Gastrocnemius medialis (tissue), 4 donors: ENCODE results near the gene COA8. TPM values are rescaled to one million over a fixed set of nuclear protein-coding genes. Genes with fewer than 3 reads are reported as not detected.

ENCODE experiments used
- ATAC-seq, 2 donors: fragments of 150-250 bp; one replicate each; pipeline ENCODE4 v1.9.1; 2016
- DNase-seq, 2 donors: peaks; one replicate each; pipeline ENCODE4 v3.0.0-alpha.2; 2019
- H3K27ac ChIP-seq, 4 donors: fragments of 200-600 bp; sonication (generic); 1 replicate in 1 of 4; 2 replicates in 3 of 4; pipeline ENCODE4 v1.5.1; 2016 to 2018; ENCODE audit warnings: mild to moderate bottlenecking in 2 of 4, moderate library complexity in 1 of 4
- H3K27me3 ChIP-seq, 3 donors: fragments of 200-600 bp; sonication (generic) in 2 of 3; 1 replicate in 1 of 3; 2 replicates in 2 of 3; pipeline versions ENCODE4 v1.5.1 to v1.6.0; 2016 to 2019; ENCODE audit warnings: mild to moderate bottlenecking in 1 of 3, moderate library complexity in 1 of 3
- H3K36me3 ChIP-seq, 2 donors: fragments of 200-600 bp; sonication (generic) in 1 of 2; one replicate each; pipeline ENCODE4 v1.5.1; 2017 to 2018
- H3K4me1 ChIP-seq, 2 donors: fragments of 200-600 bp; sonication (generic) in 1 of 2; one replicate each; pipeline ENCODE4 v1.5.1; 2016 to 2017; ENCODE audit warnings: mild to moderate bottlenecking in 2 of 2
- H3K4me3 ChIP-seq, 4 donors: fragments of 200-600 bp; sonication (generic) in 3 of 4; 1 replicate in 1 of 4; 2 replicates in 3 of 4; pipeline ENCODE4 v1.5.1; 2016 to 2019; ENCODE audit warnings: mild to moderate bottlenecking in 2 of 4
- H3K9me3 ChIP-seq, 3 donors: fragments of 200-600 bp; sonication (generic) in 2 of 3; 1 replicate in 1 of 3; 2 replicates in 2 of 3; pipeline ENCODE4 v1.5.1; 2016 to 2019
- CTCF ChIP-seq, 5 experiments: fragments of 450-650 bp in 3 of 5; fragments of 200-600 bp in 2 of 5; sonication (generic) in 2 of 5; IDR thresholded peaks in 4 of 5; conservative IDR thresholded peaks in 1 of 5; 1 replicate in 4 of 5; 2 replicates in 1 of 5; pipeline ENCODE4 v1.5.1; 2016 to 2019; ENCODE audit warnings: antibody characterized with exemption in 5 of 5, mild to moderate bottlenecking in 3 of 5, moderate library complexity in 3 of 5
- POLR2A ChIP-seq, 2 donors: fragments of 450-650 bp; IDR thresholded peaks; one replicate each; pipeline ENCODE4 v1.6.1; 2017; ENCODE audit warnings: antibody characterized with exemption in 2 of 2, mild to moderate bottlenecking in 2 of 2, moderate library complexity in 2 of 2
- in situ Hi-C, 4 donors: fragments of 200-750 bp; cut with MboI; loops; one replicate each; pipeline versions ENCODE4 v1.15.0 to v1.8.0; 2017; ENCODE audit warnings: low sequenced_read_pairs in 4 of 4
- intact Hi-C: fragments of 100-400 bp; cut with DNase I; formaldehyde crosslinking; loops from one replicate; pipeline ENCODE4 v1.15.1; 2023; ENCODE audit warnings: low total_unique reads
- total RNA-seq, 4 donors: library from RNA; depleted of rRNA; stranded (reverse); fragments of >200 nt; gene quantifications; one replicate each; pipeline versions ENCODE4 v1.1.0 to v1.2.3, GENCODE V29; 2016

COA8 gene
- total RNA-seq, 4 donors from 2014 or later, result 56.7 to 111 (median 71.7) TPM

GRCh38 chr14:103574707-103575285 is 12.0 kb downstream of the COA8 start:
- Histone ChIP-seq H3K4me1 (peaks cover 8 to 18% of the 10 kb centered on the region in 2 donors), H3K27me3 (no peaks in the 10 kb centered on the region), H3K4me3 (no peak overlapping the region), H3K9me3 (no peaks in the 10 kb centered on the region), H3K27ac (no peak overlapping the region), H3K36me3 (peaks cover 0 to 43% of the 10 kb centered on the region in 2 donors)
- no peak for DNase-seq
- in situ Hi-C loops, result loop anchor here in 1 of 4 donors (25.0 kb wide), 1 partner anchor 338 kb away; a partner anchor contains a TSS
- intact Hi-C loops, result loop anchor here (10.0 kb wide), 1 partner anchor 340 kb away; no protein-coding TSS in a partner anchor
- ATAC-seq, result no peak
- TF ChIP-seq POLR2A (IDR thresholded peaks at IDR 0.05) (no peak), CTCF (IDR thresholded peaks at IDR 0.05 in 4 of 5, conservative IDR thresholded peaks at IDR 0.05 in 1 of 5) (no peak)

DNA sequence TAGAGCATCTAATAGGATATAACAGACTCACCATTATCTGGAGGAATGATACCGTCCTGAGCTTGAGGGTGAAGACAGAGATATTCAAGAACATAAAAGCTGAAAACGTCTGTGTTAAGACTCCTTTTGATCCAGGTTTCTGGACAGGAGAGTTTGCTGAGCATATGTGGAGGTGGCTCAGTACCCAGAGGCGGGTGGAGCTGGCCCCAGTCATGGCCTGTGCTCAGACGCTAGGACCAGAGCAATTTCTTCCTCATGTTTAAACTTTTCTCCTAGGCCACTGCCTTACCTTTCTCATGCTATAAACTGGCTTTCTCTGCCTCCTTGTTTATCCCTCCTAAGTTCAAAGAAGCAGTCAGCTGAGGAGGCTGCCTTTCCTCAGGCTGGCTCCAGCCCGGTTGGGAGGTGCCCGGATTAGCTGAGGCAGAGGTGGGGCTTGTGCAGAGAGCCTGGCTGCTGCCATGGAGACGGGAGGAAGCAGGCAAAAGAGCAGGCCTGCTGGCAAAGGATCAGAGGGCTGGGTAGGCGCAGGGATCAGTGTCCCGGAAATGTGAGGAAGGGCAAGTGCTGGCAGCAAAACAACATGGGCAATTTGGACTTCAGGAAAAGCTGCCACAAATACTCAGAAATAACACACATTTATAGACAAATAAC is 13.7 kb downstream of the COA8 start:
- H3K27me3 ChIP-seq, result no peaks in the 10 kb centered on the region
- TF ChIP-seq CTCF (IDR thresholded peaks at IDR 0.05 in 4 of 5, conservative IDR thresholded peaks at IDR 0.05 in 1 of 5), result no peak
- no peak for TF ChIP-seq POLR2A (IDR thresholded peaks at IDR 0.05)
- ATAC-seq, result peak; percentile 61 to 71
- no peaks in the 10 kb centered on the region for H3K9me3 ChIP-seq
- H3K4me1 ChIP-seq, result peaks cover 8 to 18% of the 10 kb centered on the region in 2 donors
- DNase-seq, result peak; percentile 46 to 65
- in situ Hi-C loops (no loop called here), intact Hi-C loops (loop anchor here (10.0 kb wide), 1 partner anchor 338 kb away; no protein-coding TSS in a partner anchor)
- peaks cover 0 to 47% of the 10 kb centered on the region in 2 donors for H3K36me3 ChIP-seq
- no peak overlapping the region for H3K4me3 ChIP-seq
- H3K27ac ChIP-seq, result peak overlapping the region; percentile 42 to 59 (median 52)

DNA sequence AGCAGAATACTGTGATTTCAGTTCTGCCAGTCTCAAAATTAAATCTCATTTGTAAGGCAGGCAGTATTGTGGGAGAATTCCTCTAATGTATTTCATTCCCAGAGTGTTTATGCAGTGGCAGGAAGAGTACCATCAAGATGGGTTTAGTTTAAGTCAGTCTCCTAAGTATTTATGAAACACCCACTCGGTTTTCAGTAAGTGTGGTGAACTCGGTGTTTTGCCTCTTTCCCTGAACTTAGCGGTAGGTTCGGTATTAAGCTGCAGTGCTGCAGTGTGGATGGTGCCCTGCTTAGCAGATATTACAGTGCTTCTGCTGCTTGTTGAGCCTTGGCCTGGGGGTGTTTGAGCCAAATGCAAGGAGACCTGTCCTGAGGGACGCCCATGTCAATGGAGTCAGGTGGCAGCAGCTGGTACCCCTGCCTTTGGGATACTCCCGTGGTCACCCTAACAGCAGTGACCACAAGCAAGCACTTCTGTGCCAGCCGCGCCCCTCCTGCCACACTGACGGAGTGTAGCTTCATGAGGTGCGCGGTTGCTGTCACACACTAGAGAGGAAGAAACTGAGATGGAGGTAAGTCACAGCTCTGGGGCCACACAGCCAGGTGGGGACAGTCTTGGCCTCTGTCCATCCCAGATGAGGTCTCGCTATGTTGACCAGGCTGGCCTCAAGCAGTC is 15.8 kb downstream of the COA8 start:
- no peaks in the 10 kb centered on the region for H3K27me3 ChIP-seq
- no peak for ATAC-seq
- TF ChIP-seq CTCF (IDR thresholded peaks at IDR 0.05 in 4 of 5, conservative IDR thresholded peaks at IDR 0.05 in 1 of 5) (no peak), POLR2A (IDR thresholded peaks at IDR 0.05) (no peak)
- intact Hi-C loops (loop anchor here (10.0 kb wide), 1 partner anchor 336 kb away; no protein-coding TSS in a partner anchor), in situ Hi-C loops (no loop called here)
- peaks cover 8 to 15% of the 10 kb centered on the region in 2 donors for H3K4me1 ChIP-seq
- H3K9me3 ChIP-seq, result no peaks in the 10 kb centered on the region
- H3K4me3 ChIP-seq, result no peak overlapping the region
- peaks cover 0 to 43% of the 10 kb centered on the region in 2 donors for H3K36me3 ChIP-seq
- no peak overlapping the region for H3K27ac ChIP-seq
- DNase-seq, result no peak

DNA sequence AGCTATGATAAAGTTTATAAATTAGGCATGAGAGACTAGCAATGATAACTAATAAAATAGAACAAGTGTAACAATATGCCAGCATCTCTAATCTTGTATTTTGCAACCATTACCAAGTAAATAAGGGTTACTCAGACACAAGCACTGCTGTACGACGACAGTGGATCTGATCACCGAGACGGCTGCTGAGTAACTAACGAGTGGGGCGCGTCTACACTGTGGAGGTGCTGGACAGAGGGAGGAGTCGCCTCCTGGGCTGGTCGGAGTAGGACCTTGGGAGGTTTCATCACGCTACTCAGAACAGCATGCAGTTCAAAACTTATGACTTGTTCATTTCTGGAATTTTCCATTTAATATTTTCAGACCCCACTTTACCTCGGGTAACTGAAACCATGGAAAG is 18.4 kb downstream of the COA8 start:
- Histone ChIP-seq H3K27ac (no peak overlapping the region), H3K27me3 (no peaks in the 10 kb centered on the region), H3K4me1 (peaks cover 4 to 9% of the 10 kb centered on the region in 2 donors), H3K9me3 (no peaks in the 10 kb centered on the region), H3K4me3 (no peak overlapping the region), H3K36me3 (peaks cover 0 to 21% of the 10 kb centered on the region in 2 donors)
- intact Hi-C loops (no loop called here), in situ Hi-C loops (no loop called here)
- no peak for ATAC-seq
- no peak for TF ChIP-seq POLR2A (IDR thresholded peaks at IDR 0.05)
- no peak for TF ChIP-seq CTCF (IDR thresholded peaks at IDR 0.05 in 4 of 5, conservative IDR thresholded peaks at IDR 0.05 in 1 of 5)
- no peak for DNase-seq
